HG03095 (cell line): ENCODE data around the gene IL34.
"Not testable (repeated sequence)": the region's sequence is repeated elsewhere in the genome, so short reads cannot be mapped to it uniquely, and the experiment has no call there.

ENCODE experiments used
- ATAC-seq: cut with Tn5 transposase; IDR thresholded peaks from one replicate; pipeline ENCODE4 v1.9.1; 2021; ENCODE audit warnings: moderate library complexity; ENCODE audit not compliant: unreplicated experiment

The IL34 gene

GRCh38 chr16:70646260-70647241 lies at the start of gene IL34:
Gene IL34, plus strand, starts transcription at chr16:70646559. Its CDS starts 389 bp downstream, at chr16:70646948.
- ATAC-seq: no peak

GRCh38 chr16:70597135-70597835 lies 49.1 kb upstream of the IL34 start:
- no peak for ATAC-seq

- ATAC-seq: no peak
These were observed 47.3 kb upstream of the IL34 start for GRCh38 chr16:70598937-70599503.

GRCh38 chr16:70600730-70601129 lies 45.6 kb upstream of the IL34 start:
- no peak for ATAC-seq

DNA sequence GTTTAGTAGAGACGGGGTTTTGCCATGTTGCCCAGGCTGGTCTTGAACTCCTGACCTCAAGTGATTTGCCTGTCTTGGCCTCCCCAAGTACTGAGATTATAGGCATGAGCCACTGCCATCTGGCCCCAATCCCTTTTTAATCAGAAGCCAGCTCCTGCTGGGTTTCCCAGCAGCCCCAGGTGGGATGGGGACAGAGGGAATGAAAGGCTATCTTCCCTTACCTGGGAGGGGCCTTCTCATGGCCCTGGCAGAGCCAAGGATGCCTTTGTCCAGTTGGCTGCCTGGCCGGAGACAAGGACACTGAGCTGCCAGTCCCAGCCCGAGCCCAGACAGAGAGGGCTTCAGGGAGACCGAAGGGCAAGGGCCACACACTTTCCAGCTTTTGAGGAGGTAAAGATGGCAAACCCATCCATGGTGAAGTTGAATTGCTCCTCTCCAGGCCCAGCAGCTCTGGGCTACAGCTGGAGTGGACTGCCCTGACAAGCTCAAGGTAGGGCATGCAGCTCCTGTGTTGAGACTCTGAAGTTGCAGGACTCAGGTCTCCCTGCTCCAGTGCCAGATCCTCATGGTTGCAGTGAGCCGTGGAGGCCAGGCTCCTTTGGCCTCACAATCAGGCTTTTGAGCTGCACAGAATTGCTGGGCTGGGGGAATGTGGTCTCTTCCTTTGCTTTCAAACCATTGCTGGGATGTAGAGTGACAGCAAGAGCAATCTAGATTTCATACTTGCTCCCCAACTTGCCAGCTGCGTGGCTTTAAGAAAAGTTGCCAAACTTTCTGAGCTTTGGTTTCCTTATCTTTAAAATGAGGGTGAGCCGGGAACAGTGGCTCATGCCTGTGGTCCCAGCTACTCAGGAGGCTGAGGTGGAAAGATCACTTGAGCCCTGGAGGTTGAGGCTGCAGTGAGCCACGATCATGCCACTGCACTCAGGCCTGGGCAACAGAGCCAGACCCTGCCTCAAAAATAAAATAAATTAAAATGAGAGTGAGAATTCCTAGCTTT lies 44.5 kb upstream of the IL34 start:
- ATAC-seq: no peak

GRCh38 chr16:70602831-70603230 lies 43.5 kb upstream of the IL34 start:
- ATAC-seq: no peak

DNA sequence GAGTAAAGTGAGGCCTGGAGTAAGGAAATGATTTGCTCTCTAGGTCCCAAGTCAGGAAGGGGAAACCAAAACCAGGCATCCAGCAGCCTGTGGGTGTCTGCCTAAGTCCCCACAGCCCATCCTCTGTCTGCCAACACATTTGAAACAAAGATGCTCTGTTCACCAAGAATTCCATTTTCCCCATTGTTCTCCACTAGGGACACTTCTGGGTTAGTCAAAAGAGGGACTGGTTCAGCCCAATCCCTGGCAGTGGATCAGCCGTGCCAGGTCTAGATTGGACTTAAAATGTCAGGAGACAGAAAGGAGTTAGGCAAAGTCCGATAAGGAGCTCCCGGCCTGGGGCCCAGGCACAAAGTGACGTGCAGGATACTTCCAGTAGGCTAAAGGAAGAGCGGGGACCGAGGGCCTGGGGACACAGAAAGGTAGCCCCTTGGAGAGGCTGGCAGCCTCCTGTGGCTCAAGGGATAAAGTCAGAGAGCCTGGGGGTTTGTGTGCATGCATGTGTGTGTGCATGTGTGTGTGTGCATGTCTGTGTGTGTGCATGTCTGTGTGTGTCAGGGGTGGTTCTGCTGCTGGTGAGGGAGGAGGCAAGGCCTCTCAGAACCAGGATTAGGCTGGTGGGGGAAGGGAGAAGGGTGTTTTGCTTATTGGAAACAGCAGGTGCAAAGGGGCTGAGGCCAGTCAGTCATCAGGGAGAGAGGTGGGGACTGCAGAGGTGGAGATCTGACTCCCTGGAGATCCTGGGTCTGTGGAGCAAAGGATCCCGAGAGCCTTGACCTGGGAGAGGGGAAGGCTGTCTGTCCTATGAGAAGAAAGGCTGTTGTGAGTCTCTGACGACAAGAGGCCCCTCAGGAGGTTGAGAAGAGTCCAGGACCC lies 41.7 kb upstream of the IL34 start:
- ATAC-seq: no peak

DNA sequence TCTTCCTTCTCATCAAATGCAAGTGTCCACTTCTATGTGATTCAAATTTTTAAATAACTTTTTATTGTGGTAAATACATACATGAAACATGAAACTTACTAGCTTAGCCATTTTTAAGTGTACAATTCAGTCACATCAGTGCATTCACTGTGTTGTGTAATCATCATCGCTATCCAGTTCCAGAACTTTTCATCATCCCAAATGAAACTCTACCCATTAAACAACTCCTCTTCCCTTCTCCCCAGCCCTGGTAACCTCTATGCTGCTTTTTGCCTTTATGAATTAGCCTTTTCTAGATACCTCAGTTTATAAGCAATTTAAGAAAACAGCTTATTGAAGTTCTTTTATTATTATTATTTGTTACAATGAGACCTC lies 41.1 kb upstream of the IL34 start:
- ATAC-seq: no peak

GRCh38 chr16:70608521-70608920 lies 37.8 kb upstream of the IL34 start:
- no peak for ATAC-seq

DNA sequence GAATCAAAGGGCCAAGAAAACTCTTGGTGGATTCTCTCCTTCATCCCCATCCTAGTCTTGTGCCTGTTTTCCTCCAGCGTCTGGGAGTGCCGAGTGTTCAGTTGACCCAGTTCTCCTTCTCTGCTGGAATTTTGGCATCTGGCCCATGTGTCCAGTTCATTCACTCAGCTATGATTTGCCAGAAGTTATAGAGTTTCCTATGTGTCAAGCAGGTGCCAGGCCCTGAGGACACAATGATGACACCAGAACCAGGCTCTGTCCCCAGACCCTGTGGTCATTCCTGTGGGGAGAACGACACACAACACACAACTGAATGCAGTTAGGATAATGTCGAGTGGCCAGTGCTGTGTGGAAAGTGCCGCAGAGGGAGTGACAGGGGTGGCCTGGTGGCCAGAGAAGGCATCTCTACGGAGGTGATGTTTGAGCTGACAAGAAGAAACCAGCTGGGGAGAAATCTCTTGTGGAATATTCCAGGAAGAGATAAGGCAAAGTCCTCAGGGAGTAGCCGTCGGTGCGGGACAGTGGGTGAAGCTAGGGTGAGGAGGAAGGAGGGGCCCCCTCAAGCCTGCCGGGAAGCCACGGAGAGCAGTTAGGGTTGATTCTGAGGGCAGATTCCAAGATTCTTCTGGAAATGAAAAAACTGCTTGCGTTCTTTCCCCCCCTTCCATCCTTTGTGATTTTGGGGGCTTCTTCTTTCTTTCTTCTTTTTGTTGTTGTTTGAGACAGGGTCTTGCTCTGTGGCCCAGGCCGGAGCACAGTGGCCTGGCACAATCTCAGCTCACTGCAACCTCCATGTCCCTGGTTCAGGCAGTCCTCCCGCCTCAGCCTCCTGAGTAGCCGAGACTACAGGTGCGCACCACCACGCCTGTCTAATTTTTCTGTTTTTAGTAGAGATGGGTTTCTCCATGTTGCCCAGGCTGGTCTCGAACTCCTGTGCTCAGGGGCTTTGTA lies 35.8 kb upstream of the IL34 start:
- ATAC-seq: no peak

DNA sequence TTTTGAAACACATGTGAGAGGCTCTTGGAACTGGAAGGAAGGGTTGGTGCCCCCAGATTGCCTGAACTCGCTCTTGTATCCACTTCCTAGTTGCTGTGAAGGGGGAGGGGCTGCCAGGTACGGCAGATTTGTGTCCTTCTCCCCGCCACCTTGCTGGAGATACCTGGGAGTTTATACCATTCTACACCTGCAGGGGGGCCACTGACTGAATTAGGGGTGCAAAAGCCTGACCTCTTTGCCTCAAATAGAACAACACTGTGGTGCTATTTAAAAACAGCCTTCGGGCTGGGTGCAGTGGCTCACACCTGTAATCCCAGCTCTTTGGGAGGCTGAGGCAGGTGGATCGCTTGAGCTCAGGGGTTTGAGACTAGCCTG lies 35.1 kb upstream of the IL34 start:
- ATAC-seq: no peak

- no peak for ATAC-seq
These were observed 34.5 kb upstream of the IL34 start for GRCh38 chr16:70611785-70612303.

DNA sequence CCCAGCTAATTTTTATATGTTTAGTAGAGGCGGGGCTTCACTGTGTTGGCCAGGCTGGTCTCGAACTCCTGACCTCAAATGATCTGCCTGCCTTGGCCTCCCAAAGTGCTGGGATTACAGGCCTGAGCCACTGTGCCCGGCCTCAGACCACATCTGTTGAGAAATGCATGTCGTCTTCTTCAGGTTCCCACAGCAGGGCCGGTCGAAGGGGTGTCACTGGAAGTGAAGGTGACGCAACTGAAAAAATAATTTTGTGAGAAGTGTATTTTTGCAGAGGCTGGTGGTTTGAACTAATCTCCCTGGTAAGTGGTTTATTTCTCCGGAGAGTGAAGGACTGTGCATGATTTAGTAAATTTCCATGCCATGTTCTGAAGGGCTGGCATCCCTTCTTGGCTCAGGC lies 33.4 kb upstream of the IL34 start:
- ATAC-seq: no peak

DNA sequence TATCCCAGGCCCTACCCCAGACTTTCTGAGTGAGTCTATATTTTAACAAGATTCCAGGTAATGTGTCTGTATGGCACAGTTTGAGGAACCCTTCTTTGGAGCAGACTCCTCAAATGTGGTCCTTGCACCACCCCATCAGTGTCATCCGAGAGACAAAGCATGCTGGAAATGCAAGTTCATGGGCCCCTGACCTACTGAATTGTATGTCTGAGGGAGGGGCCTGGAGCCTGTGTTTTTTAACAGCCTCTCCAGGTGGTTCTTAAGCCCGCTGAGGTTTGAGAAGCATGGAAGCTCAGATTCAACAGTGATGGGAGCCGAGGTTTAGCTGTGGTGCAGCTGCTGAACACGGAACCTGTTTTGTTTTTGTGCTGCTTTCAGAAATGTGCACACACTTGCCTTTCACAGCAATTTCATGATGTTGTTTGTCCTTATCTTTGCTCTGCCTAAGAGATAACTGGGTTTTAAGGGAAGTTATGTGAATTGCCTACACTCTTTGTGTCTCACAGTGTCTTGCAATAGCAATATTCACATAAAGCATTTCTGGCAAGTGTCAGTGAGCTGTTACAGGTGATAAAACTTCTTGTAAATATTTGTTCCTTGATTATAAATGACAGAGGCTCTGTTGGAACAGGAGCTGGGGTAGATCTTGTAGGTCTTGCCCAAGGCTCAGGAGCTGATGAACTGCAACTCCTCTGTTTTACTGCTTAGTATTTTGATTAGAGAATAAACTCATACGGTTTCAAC lies 32.0 kb upstream of the IL34 start:
- ATAC-seq: no peak

DNA sequence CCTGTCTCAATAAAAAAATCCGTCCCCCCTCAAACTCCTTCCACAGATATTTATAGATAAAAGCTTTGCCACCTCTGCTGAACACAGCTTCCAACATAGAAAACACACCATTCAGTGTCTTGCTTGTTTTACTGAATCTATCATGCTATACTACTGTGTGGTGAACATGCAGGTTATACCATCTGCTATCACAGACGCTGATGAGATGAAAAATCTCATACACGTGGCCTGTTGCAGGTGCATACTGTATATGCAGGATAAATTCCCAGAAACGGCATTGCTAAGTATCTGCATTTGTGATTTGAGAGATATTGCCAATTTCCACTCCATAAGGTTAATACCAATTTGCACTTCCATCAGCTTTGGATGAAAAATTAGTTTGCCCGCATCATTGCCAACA lies 30.4 kb upstream of the IL34 start:
- no peak for ATAC-seq

DNA sequence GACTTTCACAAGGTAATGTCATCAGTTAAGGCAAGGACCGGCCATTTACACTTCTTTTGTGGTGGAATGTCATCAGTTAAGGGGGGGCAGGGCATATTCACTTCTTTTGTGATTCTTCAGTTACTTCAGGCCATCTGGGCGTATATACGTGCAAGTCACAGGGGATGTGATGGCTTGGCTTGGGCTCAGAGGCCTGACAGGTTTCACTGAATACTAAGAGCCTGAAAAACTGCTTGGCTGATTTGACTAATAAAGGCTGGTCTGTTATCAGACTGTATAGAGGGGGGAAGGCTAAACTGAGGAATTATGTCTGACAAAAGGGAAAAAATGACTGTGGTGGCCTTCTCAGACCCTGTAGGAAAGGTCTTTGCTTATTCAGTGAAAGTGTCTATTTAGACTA lies 24.5 kb upstream of the IL34 start:
- not testable (repeated sequence) for ATAC-seq

DNA sequence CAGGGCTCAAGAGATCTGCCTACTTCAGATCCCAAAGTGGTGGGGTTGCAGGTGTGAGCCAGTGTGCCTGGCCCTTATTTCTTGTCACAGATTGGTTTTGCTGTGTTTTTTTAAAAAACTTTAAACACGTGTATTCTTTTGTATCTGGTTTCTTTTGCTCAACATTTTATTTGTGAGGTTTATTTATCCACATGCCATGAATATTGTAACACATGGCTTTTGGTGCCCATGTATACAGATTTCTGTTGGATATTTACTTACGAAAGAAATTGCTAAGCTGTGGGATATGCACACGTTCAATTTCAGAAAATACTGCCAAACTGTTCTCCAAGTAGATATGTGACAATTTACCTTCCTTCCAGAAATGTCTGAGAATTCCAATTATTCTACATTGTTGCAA lies 18.7 kb upstream of the IL34 start:
- no peak for ATAC-seq
